GM18502 (cell line): Measurements from ENCODE around the gene ISL2.
"Not testable (repeated sequence)": the region's sequence is repeated elsewhere in the genome, so short reads cannot be mapped to it uniquely, and the experiment has no call there.

Experiments used
- ATAC-seq: cut with Tn5 transposase; IDR thresholded peaks from one replicate; pipeline ENCODE4 v1.9.1; 2021; ENCODE audit warnings: mild to moderate bottlenecking; ENCODE audit not compliant: unreplicated experiment, poor library complexity

ISL2 gene

DNA sequence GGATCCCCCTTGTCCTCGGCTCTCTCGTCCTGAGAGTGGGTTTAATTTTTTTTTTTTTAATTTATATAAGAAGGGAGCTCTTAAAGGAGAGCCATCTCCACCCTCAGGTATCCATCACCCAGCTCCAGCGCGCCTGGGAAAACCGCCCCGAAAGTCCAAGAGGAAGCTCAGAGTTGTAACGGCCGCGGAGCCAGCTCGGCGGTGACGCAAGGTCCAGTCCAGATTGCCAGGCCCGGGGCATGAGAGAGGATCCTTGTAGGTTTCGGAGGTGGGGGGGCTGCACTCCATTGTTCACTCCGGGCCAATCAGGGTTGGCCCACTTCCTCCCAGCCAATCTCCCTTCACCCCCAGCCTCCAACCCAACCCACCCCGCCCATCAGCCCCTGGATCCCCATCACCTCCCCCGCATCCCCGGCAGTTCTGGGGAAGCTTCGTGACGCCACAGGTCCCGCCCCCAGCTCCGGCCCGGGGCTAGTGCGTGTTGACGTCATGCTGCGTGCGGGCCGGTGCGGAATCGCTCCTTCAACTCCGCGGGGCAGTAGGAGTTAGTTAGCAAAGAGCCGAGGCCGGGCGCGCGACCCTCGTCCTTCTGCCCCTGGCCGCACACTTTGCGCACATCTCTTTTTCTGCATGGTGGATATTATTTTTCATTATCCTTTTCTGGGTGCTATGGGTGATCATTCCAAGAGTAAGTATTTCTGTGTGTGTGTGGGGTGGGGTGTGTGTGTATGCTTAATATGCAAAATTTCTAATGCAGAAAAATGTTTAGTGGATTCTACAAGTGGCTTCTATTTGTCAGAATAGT lies at the start of gene ISL2:
ISL2 (plus strand) TSS at position 520 of the 805 bp plus-strand sequence; CDS start at position 631, 111 bp downstream.
- ATAC-seq, result peak; percentile 56

- ATAC-seq, result no peak
Observed at GRCh38 chr15:76289582-76289981, 47.0 kb upstream of the ISL2 start.

GRCh38 chr15:76293361-76293760 lies 43.2 kb upstream of the ISL2 start:
- ATAC-seq, result no peak

- ATAC-seq, result not testable (repeated sequence)
Observed at GRCh38 chr15:76294463-76294862, 42.1 kb upstream of the ISL2 start.

DNA sequence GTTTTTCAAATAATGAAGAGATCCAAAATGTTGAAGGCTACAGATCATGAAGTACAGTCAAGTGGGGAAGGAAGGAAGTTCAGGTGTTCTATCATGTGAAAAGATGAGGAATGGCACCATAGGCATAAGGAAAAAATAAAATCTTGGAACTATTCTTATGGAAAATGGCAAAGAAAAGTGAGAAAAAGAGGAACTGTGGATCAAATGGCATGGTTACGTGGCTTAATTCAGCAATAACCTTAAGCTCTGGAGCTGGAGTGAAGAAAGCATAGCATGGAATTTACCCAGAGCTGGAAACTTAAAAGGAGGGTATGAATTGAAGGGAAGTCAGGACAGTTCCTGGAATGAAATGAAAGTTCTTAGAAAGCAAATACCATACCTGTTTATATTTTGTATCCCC lies 39.7 kb upstream of the ISL2 start:
- ATAC-seq, result no peak

DNA sequence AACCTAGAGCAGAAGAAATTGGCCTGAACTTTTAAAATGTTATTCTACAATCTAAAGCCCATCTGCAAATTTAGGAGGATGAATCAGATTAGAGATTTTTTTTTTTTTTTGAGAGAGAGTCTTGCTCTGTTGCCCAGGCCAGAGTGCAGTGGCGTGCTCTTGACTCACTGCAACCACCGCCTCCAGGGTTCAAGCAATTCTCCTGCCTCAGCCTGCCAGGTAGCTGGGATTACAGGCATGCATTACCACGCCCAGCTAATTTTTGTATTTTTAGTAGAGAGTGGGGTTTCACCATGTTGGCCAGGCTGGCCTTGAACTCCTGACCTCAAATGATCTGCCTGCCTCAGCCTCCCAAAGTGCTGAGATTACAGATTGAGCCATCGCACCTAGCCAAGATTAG lies 38.6 kb upstream of the ISL2 start:
- not testable (repeated sequence) for ATAC-seq

- no peak for ATAC-seq
Observed at GRCh38 chr15:76298986-76299385, 37.6 kb upstream of the ISL2 start.

GRCh38 chr15:76299786-76300185 lies 36.8 kb upstream of the ISL2 start:
- ATAC-seq, result no peak

DNA sequence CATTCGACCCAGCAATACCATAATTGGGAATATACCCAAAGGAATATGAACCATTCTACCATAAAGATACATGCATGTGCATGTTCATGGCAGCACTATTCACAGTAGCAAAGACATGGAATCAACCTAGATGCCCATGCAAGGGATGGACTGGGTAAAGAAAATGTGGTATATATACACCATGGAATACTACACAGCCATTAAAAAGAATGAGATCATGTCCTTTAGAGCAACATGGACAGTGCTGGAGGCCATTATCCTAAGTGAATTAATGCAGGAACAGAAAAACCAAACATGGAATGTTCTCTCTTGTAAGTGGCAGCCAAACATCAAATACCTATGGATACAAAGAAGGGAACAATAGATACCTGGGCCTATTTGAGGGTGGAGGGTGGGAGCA lies 32.7 kb upstream of the ISL2 start:
- ATAC-seq, result no peak

- ATAC-seq, result no peak
Observed at GRCh38 chr15:76309601-76310330, 26.8 kb upstream of the ISL2 start.

DNA sequence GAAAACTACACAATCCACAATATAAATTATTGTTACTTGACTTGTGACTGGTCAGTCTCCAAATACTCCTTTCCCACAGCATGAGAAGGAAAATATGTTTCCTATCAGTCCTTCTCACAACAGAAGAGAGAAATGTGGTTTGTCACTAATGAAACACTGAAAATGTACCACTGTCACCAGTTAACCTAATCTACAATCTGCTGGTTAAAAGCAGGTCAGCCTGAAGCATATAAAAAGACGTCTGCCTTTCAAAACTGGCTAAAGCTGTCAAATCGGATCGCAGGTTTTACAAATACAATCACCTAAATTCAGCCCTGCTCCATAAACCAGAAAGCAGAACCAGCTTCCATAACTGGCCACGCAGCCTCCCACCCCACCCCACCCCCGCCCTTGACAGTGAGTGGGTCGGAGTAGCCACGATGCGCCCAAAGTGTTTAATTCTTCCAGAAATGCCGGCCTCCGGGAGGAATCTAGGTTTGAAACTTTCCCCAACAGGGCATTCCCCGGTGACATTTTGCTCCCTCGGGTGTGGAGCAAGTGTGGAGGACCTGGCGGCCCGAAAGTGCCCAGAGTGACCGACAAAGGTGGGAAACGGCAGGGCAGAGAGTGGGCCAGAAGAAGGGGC lies 26.0 kb upstream of the ISL2 start:
- no peak for ATAC-seq

- peak; percentile 96 for ATAC-seq
Observed at GRCh38 chr15:76311100-76311953, 25.2 kb upstream of the ISL2 start, which contains the start of gene ETFA. ETFA (minus strand) TSS chr15:76311469; CDS start chr15:76311388, 81 bp downstream.

DNA sequence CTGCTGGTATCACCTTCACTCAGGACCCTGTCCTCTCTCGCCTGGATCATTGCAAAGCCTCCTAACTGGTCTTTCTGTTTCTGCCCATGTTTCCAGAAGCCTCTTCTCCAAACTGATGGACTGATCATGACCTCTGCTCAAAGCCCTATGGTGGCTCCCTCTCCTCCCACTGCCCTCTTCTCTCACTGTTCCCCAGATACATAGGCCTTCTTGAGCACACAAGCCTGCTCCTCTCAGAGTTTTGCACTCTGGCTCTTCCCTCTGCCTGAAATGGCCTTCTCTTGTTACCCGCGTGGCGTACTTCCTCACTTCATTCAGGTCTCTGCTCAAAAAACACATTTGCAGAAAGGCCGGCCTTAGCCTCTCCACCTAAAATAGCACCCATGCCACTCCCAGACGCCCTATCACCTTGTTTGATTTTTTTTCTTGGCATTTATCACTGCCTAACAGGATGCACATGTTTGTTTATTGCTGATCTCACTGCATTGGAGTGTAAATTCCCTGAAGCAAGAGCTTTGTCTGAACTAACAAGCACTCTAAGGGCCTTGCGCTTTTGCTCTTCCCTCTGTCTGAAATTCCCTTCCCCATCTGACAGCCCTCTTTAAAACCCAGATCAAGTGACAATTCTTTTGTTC lies 23.9 kb upstream of the ISL2 start:
- ATAC-seq, result no peak

GRCh38 chr15:76313175-76313567 lies 23.4 kb upstream of the ISL2 start:
- ATAC-seq, result not testable (repeated sequence)

- no peak for ATAC-seq
Observed at GRCh38 chr15:76313731-76314130, 22.8 kb upstream of the ISL2 start.

- ATAC-seq, result no peak
Observed at GRCh38 chr15:76320012-76320411, 16.6 kb upstream of the ISL2 start.

DNA sequence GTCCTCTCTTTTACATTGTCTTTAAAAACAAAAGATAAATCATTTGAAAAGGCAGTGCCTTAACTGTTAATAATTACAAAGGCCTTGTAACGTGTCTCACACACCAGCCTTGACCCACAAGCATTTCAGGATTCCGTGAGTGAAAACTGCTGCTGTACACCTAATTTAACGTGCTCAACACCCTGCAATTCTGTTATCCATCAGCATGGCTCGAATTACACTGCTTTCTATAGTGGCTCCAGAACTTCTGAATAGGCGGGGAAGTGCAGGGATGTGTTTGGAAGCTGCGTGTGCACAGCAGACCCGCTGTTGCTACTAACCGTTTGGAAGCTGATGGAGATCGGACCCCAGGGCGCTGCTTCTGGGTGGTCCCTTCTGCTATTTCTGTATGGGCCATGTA lies 15.4 kb upstream of the ISL2 start:
- no peak for ATAC-seq

DNA sequence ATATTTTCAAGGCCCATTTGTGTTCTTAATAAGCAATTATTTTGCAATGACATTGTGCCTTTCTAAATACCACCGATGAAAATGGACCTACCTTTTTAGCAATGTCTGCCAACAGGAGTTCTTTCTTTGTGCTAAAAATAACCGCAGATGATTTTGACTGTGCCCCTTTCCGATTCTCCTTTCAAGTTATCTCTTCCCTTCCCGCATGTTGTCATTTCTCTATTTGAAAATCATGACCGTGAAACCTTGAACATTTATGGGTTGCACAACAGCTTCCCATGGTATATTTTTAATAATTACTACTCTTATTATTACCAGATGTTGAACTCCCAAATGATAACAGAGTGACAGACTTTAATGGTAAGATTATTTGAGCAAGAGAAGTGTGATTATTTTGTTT lies 15.0 kb upstream of the ISL2 start:
- no peak for ATAC-seq

- ATAC-seq, result no peak
Observed at GRCh38 chr15:76324066-76324465, 12.5 kb upstream of the ISL2 start.

GRCh38 chr15:76325704-76326103 lies 10.9 kb upstream of the ISL2 start:
- no peak for ATAC-seq
